ENCODE measurements around the gene ZNF564.

DNA sequence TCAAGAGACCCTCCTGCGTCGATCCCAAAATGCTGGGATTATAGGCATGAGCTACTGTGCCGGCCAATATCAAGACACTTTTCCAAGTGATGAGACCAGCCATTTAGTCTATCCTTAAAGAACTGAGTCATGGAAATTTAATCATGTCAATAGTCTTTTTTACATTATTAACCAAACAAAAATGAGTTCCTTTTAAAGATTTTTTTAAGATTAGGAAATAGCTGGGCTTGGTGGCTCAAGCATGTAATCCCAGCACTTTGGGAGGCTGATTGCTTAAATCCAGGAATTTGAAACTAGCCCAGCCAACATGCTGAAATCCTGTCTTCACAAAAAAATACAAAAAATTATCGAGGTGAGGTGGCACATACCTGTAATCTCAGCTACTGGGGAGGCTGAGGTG, 16.7 kb upstream of the ZNF564 start:
- TF ChIP-seq, protein P1, sequence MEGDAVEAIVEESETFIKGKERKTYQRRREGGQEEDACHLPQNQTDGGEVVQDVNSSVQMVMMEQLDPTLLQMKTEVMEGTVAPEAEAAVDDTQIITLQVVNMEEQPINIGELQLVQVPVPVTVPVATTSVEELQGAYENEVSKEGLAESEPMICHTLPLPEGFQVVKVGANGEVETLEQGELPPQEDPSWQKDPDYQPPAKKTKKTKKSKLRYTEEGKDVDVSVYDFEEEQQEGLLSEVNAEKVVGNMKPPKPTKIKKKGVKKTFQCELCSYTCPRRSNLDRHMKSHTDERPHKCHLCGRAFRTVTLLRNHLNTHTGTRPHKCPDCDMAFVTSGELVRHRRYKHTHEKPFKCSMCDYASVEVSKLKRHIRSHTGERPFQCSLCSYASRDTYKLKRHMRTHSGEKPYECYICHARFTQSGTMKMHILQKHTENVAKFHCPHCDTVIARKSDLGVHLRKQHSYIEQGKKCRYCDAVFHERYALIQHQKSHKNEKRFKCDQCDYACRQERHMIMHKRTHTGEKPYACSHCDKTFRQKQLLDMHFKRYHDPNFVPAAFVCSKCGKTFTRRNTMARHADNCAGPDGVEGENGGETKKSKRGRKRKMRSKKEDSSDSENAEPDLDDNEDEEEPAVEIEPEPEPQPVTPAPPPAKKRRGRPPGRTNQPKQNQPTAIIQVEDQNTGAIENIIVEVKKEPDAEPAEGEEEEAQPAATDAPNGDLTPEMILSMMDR (IDR thresholded peaks at IDR 0.05 in 8 of 11, conservative IDR thresholded peaks at IDR 0.05 in 3 of 11) = no peak
- no peak for TF ChIP-seq POLR2AphosphoS5 (IDR thresholded peaks at IDR 0.05)
